ENCODE data around the gene IKZF1.

IKZF1 gene

DNA sequence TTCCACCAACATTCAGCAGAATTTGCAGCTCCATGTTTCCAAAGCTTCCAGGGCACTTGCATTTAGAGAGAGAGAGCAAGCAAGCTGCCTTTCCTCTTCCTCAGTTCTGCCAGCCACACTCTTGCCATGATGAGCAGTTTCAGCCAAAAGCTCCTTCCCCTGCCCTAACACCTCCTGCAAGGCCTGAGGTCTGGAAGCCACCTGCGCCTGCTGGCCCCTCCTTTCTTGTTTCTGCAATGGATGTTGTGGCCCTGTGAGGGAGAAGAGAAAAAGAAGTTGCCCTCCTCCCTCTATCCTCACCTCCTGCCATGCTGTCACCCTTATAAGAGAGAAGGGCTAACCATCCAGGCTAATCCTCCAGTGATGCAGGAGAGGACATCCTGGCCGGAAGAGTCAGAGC lies 48.7 kb downstream of the IKZF1 start:
- Histone ChIP-seq H3K79me2 (ENCODE audit: insufficient read depth, low read depth) (no peaks in the 10 kb centered on the region; the same call in 1 of the 2 replicates), H3K4me2 (no peak overlapping the region), H3K9ac (no peak overlapping the region), H3K4me3 (IDR thresholded peaks at IDR 0.05; ENCODE audit: insufficient read depth, low read depth, low read length) (no peak overlapping the region), H3K27ac (no peak overlapping the region), H4K20me1 (ENCODE audit: insufficient read depth) (no peaks in the 10 kb centered on the region), H2AFZ (ENCODE audit: low read depth) (no peak overlapping the region), H3K4me1 (ENCODE audit: low read depth, poor library complexity, severe bottlenecking) (peaks cover 26% of the 10 kb centered on the region), H3K36me3 (ENCODE audit: insufficient read depth) (no peaks in the 10 kb centered on the region), H3K27me3 (ENCODE audit: insufficient read depth, low read depth) (no peaks in the 10 kb centered on the region)
- TF ChIP-seq, protein P1, sequence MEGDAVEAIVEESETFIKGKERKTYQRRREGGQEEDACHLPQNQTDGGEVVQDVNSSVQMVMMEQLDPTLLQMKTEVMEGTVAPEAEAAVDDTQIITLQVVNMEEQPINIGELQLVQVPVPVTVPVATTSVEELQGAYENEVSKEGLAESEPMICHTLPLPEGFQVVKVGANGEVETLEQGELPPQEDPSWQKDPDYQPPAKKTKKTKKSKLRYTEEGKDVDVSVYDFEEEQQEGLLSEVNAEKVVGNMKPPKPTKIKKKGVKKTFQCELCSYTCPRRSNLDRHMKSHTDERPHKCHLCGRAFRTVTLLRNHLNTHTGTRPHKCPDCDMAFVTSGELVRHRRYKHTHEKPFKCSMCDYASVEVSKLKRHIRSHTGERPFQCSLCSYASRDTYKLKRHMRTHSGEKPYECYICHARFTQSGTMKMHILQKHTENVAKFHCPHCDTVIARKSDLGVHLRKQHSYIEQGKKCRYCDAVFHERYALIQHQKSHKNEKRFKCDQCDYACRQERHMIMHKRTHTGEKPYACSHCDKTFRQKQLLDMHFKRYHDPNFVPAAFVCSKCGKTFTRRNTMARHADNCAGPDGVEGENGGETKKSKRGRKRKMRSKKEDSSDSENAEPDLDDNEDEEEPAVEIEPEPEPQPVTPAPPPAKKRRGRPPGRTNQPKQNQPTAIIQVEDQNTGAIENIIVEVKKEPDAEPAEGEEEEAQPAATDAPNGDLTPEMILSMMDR (conservative IDR thresholded peaks at IDR 0.05; ENCODE audit: low read depth, low read length): no peak

DNA sequence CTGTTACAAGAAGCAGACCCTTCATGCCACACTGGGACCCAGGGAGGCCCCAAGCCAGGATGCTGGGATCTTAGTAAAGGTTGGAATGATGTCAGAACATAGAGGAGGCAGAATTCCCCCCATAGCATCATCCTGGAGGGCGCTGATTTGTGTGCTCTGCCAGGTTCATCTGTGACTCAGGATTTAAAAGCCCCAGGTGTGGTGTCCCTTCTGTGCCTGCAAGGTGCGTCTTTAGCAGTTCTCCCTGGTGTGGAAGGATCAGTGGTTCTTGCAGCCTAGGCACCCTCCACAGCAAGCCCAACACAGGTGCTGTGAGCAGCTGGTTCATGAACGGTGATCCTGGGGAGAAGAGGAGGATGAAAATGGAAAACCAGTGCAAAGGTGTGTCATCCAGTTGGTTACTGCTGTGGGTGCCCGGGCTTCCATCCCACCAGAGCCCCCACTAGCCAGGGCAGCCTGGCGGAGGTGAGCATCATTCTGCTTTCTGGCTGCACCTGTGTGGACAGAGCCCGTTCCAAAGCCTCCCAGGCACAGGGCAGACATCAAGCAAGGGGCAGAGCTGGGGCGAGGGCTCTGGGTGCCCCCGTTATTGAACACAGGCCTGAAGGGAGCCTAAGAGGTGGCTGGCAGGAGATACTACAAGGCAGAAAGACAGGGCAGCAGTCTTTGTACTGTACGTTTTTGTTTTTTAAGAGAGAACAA lies 49.5 kb downstream of the IKZF1 start:
- Histone ChIP-seq H3K27ac (no peak overlapping the region), H3K4me2 (no peak overlapping the region), H2AFZ (ENCODE audit: low read depth) (no peak overlapping the region), H4K20me1 (ENCODE audit: insufficient read depth) (no peaks in the 10 kb centered on the region), H3K9ac (no peak overlapping the region), H3K36me3 (ENCODE audit: insufficient read depth) (no peaks in the 10 kb centered on the region), H3K4me3 (IDR thresholded peaks at IDR 0.05; ENCODE audit: insufficient read depth, low read depth, low read length) (no peak overlapping the region), H3K4me1 (ENCODE audit: low read depth, poor library complexity, severe bottlenecking) (peaks cover 26% of the 10 kb centered on the region), H3K79me2 (ENCODE audit: insufficient read depth, low read depth) (no peaks in the 10 kb centered on the region; the same call in 1 of the 2 replicates), H3K27me3 (ENCODE audit: insufficient read depth, low read depth) (no peaks in the 10 kb centered on the region)
- TF ChIP-seq, protein P1 (conservative IDR thresholded peaks at IDR 0.05; ENCODE audit: low read depth, low read length): no peak

DNA sequence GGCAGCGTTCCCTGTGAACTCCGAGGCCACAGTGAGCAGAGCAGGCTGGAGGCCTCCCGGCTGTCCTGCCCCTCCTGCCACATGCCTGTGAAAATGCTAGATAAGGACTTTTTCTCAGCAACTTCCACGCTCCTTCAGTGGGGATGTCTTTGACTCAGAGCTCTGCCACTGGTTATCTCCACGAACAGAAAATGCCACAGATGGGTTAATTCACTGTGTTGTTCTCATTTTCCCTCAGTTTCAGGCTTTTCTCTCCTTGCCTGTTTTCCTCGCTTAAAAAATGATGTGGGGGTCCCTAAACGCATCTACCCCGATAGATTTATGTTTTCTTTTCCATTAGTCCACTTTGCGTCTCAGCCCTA lies 51.3 kb downstream of the IKZF1 start:
- no peaks in the 10 kb centered on the region for H3K36me3 ChIP-seq (ENCODE audit: insufficient read depth)
- no peak overlapping the region for H3K9ac ChIP-seq
- H4K20me1 ChIP-seq (ENCODE audit: insufficient read depth): no peaks in the 10 kb centered on the region
- H3K4me3 ChIP-seq (IDR thresholded peaks at IDR 0.05; ENCODE audit: insufficient read depth, low read depth, low read length): no peak overlapping the region
- peaks cover 22% of the 10 kb centered on the region for H3K4me1 ChIP-seq (ENCODE audit: low read depth, poor library complexity, severe bottlenecking)
- H3K4me2 ChIP-seq: no peak overlapping the region
- no peaks in the 10 kb centered on the region; the same call in 1 of the 2 replicates for H3K79me2 ChIP-seq (ENCODE audit: insufficient read depth, low read depth)
- no peak overlapping the region for H3K27ac ChIP-seq
- TF ChIP-seq, protein P1 (conservative IDR thresholded peaks at IDR 0.05; ENCODE audit: low read depth, low read length): no peak
- H2AFZ ChIP-seq (ENCODE audit: low read depth): no peak overlapping the region
- H3K27me3 ChIP-seq (ENCODE audit: insufficient read depth, low read depth): no peaks in the 10 kb centered on the region

DNA sequence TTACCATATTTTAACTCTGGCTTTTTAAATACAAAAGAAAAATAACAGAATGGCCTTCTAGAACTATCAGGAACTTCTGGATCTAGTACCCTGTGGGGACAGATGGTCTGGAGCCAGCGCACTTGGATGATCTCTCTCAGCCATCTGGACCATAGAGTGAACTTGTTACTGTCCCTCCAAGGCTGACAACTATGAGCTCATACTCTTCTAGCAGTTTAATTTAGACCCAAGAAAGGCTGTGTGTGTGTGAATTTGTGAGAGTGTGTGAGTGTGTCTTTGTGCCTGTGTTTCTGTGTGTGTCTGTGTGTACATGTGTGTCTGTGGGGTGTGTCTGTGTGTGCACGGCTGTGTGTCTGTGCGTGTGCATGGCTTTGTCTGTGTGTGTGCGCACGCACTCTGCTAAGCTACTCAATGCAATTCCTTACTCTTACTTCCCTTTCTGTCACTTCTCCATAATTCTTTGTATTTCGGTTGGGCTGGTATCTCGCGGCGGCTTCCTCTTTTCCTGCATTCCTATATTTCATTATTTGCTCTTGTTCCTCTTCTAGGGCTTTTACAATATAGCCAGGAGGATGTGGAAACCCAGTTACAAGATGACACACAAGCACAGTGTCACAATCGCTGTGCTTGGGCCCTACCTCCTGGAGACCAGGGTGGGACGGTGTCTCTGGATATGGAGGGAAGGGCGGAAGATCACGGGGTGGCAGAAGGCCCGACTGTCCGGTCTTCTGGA lies 51.9 kb downstream of the IKZF1 start:
- Histone ChIP-seq H3K4me2 (no peak overlapping the region), H3K27me3 (ENCODE audit: insufficient read depth, low read depth) (no peaks in the 10 kb centered on the region), H3K9ac (no peak overlapping the region), H3K4me1 (ENCODE audit: low read depth, poor library complexity, severe bottlenecking) (peaks cover 18% of the 10 kb centered on the region), H3K79me2 (ENCODE audit: insufficient read depth, low read depth) (no peaks in the 10 kb centered on the region), H3K27ac (no peak overlapping the region), H3K4me3 (IDR thresholded peaks at IDR 0.05; ENCODE audit: insufficient read depth, low read depth, low read length) (no peak overlapping the region), H3K36me3 (ENCODE audit: insufficient read depth) (no peaks in the 10 kb centered on the region), H2AFZ (ENCODE audit: low read depth) (no peak overlapping the region), H4K20me1 (ENCODE audit: insufficient read depth) (no peaks in the 10 kb centered on the region)
- TF ChIP-seq, protein P1 (conservative IDR thresholded peaks at IDR 0.05; ENCODE audit: low read depth, low read length): no peak
